Stimulated activated CD4-positive, alpha-beta T cell treated with anti-CD3 and anti-CD28 coated beads, Interleukin-12 subunit alpha, Interleukin-12 subunit beta, amount 100 ng/mL, for 24 hours (primary cell): ENCODE measurements around the gene CLIC5.
A peak's percentile ranks its signal among the peaks of the same experiment; 100 is the strongest.

Experiments
- DNase-seq, 2 experiments: peaks; one replicate each; pipeline ENCODE4 v3.0.0-alpha.2; 2020; ENCODE audit warnings: low read depth in 2 of 2

The CLIC5 gene

DNA sequence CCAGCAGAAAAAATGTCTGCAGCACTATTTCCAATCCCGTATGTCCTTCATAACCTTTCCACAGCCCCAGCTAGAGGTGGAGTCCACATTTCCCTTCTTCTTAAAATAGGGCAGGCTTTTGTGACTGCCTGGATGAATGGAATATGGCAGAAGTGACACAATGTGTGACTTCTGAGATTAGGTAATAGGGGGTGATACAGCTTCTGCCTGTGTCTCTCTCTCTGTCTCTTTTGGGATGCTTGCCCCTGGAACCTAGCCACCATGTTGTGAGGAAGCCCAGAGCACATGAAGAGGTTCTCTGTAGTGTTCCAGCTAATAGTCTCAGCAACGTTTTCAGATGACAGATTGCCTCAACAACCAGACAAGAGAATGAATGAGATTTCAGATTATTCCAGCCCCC, 51.4 kb downstream of the CLIC5 start:
- DNase-seq, result no peak

DNA sequence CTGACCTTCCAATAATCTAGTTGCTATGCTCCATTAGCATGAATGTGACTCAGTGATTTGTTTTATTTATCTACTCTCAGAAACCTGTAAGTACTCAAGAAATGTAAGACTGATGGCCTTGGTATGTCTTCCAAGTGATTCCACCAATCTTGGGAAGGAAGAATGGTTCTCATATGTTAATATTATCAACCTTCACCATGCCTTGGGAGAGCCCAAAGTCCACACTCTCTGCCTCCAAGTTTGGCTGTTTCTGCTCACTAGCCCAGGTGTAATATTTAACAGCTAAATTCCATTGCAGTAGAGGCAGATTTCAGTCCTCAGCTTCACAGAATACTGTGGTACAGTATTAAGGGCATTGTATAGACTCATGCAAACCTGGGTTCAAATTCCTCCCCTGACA, 51.8 kb downstream of the CLIC5 start:
- no peak for DNase-seq

DNA sequence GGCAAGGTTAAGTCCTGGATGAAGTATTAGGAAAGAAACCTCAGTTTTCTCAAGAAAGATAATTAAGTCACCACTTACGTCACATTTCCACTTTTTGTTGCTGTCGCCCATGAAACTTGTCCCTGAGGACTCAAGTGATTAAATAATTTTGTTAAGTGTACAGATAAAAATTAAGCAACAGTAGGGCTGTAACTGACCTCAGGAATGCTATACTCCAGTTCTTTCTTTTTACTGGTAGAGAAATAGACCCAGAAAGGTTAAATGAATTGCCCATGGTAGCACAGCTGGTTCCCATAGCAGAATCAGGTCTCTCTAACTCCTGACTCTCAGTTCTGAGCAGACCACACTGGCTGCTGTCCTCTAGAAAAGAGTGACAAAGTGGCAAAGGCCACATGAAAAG, 54.5 kb downstream of the CLIC5 start:
- no peak for DNase-seq

DNA sequence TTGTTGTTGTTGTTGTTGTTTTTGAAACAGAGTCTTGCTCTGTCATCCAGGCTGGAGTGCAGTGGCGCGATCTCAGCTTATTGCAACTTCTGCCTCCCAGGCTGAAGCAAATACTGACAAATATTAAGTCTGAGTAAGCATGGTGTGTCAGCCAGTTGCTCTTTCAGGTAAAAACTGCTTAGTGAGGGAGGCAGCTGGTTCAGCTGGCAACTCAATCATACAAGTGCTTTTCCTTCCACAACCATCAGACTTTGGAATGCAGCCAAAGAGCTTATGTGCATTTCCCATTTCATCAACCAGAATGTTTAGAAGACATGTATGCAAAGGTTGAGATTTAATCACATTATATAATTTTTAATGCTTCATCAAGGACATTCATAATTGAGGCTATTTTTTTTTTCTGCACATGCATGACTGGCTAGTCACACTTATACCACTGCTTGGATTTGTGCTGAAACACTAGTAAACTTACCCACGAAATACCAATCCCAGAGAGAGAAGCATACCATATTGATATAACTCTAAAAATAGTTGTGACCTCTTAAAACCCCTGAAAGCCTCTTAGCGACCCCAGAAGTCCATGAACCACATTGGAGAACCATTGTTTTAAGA, 56.0 kb downstream of the CLIC5 start:
- DNase-seq, result no peak

DNA sequence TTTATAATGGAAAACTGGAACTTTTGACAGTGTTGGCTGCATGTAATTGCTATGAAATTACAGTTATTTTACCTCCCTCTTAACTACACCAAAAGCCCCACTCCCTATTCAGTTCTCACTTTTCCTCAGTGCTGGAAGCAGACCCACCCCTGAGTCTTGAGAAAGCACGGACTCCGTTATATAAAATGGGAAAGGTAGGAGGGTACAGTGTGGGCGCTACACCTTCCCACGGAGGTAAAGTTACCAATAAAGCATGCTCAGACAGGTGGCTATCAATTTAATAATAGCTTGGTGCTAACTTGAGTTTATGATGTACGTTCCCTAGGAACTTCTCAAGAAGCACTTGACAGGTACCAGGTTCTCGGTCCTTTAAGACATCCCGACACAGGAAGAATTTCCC, 59.0 kb downstream of the CLIC5 start:
- no peak for DNase-seq

DNA sequence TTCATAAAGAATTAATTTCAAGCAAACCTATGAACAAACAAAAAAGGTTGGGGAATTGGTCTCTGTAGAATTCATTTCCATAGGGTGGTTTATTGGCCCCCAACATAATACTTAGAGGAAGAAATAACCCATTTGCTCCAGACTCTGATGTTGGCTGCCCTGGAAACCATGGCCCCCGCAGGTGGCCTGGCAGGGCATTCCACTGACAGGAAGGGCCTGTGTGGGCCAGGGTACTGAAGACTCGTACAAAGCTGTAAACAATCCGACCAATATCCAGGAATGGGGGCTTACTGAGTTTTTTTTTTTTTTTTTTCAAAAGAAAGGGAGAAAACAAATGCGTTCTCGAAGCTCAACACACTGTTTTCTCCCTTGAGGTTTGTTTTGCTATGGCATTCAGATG, 59.5 kb downstream of the CLIC5 start:
- DNase-seq, result no peak

DNA sequence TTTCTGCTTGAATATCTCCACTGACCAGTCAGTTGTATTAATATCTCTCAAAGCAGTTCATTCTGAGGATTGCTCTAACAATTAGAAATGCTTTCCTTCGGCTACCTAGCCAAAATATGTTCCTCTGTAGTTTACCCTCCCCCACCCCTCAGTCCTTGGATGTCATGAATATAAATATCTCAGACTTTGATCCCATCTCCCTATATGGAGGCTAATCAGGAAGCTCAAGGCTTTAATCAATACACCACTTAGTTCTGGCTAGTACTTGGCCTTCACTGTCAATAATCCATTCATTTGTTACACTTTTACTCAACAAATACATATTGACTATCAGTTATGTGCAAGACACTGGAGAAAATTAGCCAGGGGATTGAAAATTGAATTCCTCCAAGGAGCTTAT, 60.1 kb downstream of the CLIC5 start:
- DNase-seq, result no peak

DNA sequence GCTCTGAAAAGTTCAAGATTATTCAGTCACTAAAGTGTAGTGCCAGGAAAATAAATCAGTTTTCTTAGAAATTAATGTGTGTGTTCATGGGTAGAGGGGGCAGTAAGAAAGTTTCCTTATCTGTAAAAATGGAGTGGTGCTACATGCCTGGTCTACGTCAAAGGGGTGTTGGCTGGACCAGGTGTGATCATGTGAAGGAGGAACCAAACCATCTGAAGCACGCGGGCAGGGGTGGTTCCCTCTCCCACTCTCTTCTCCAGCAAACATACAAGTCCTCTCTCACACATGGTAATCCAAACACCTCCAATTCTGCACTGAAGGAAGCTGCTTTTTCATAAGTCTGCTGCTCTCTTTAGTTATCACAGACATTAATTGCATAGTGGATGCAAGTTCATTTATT, 63.1 kb downstream of the CLIC5 start:
- DNase-seq, result no peak

DNA sequence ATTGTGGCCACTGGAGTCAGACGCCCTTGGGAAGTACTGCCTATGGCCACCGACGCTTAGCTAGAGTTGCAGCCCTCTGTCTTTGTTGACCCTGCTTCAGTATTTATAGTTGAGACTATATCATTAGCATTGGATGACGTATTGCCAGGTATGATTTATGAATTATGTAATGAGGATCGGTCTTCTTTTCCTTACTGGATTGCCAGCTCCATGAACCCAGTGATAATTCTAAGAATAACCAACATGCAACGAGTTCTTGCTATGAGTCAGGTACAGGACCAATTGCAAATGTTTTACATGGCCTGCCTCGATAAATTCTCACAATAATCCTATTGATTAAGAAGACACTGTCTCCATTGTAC, 63.5 kb downstream of the CLIC5 start:
- DNase-seq, result no peak

DNA sequence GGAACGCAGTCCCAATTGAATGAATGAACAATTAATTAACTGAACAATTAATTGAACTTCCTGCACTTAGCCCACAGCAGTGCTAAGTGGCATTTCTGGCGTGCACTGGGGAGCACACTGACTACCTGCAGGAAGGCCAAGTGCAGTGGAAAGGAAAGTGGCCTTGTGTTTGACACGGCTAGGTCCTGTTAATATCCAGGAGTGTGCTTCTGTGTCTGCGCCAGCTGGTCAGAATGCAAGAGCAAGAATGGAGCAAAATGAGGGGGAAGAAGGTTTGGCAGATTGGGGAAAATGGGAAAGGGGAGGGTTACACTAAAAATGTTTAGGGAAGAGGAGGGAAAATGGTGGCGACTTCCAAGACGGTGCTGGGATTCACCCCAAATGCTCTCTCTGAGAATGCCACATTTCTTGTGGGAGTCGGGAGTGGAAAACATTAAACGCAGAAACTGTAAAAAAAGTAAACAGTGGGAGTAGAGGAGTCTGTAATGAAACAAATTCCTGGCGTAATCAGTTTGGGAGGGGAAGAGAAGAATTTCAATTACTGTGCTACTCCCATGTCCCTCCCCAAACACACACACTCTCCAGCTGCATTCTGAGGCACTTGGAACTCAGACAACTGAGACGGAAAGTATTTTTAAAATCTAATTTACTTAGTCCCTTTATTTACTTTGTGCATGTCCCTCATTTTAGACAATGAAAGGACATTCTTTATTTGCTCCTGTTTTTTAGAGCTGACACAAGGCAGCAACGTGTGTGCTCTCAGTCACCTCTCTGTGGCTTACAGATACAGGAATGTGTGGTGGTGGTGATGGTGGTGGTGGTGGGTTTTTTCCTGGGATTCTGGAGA, 64.1 kb downstream of the CLIC5 start:
- DNase-seq, result no peak

DNA sequence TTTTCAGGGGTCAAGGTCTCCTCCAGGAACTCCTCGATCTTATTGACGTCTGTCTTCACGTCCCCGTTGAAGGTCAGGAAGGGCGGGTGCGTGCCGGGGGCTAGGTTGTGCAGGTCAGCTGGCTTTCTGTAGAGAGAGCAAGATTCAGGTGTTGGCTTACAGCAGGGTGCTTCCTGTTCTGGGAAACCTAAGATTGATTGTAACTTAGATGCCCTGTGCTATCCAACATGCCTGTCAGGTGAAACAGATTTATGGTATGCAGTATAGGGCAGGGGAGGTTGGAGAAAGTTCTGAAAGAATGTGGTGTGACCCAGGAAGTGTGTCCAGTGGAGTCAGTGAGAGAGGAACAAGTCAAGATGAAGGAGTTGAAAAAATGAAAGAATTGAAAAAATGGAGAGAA, 66.4 kb downstream of the CLIC5 start:
- no peak for DNase-seq

DNA sequence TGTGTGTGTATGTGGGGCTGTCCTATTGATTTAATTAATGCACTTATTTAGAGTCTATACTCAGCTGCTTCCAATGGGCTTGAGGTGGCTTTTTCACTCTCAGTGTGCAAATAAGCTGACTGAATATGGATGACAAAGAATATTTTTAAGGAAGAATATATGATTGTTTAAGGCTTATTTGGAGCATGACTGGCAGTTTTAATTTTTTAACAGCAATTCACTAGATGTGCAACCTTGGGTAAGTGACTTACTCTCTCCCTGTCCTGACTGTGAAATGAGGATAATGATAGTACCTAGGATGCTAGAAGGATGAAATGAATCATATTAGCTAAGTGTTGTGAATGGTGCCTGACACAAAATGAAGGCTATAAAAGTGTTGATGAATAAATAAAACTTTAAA, 67.9 kb downstream of the CLIC5 start:
- DNase-seq, result no peak

DNA sequence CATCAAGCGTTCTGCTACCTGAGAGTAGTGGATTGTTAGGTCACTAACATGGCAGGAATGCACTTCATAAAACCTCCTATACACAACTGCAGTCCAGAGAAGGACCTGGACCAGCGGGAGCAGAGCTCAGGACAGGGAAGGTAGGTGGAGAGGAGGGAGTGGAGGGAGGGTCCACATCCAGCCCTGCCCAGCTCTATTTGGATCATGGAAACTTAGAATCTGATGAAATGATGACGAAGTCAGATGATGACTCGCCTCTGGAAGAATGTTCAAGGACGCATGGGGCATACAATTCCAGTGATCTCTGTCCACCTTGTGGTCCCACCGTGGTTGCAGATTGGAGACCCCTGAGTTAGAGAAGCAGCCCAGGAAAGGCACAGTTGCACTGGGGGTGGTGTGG, 68.8 kb downstream of the CLIC5 start:
- no peak for DNase-seq

DNA sequence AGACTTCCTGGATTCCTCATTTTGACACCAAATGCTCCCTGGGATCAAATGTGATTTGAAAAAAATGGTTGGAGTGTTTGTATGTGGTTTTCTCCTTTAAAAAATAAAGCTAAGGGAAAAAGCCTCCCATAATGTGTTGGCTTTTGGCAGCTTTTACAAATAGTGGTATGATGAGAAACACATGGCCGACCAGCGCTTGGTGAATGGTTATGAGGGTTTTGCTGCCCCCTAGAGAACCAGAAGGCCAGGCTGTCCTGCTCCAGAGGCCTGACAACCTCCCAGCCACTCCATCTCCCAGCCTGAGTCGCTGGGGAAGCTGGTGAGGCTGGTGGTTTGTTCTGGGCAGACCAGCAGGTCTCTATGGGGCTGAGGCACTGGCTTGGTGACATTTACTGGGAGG, 69.3 kb downstream of the CLIC5 start:
- no peak for DNase-seq

DNA sequence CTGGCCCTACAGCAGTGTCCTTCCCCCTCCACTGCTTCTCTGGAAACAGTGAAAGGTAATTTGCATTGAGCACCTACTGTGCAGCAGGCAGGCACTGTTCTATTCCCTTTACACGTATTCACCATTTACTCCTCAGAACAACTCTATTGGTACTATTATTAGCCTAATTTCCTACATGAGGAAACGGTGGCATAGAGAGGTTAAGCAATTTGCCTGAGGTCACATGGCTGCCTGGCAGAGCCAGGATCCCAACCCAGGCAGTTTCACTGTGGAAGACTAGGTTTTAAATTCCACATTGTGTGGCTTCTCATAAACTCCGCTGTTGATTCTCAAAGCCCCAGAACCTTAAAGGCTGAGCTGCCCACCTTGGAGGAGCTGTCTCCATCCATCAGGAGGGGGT, 72.7 kb downstream of the CLIC5 start:
- no peak for DNase-seq

DNA sequence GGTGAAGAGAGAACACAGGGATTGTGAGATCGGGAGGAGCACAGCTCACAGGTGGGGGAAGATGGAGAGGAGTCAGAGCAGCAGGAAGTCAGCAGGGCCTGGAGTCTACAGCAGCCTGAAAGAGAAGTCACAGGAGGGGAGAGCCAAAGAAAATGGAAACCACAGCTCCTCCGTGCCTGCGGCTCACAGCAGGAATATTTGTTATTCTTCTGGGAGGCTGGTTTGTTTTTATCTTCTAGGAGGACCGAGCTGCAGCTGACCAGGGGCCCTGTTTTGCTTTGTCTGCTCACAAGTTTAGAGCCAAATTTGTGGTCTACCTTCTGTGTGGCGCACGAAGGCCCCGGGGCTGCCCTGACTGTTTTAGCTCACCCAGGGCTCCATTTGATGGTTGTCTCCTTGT, 81.8 kb downstream of the CLIC5 start:
- DNase-seq, result no peak

DNA sequence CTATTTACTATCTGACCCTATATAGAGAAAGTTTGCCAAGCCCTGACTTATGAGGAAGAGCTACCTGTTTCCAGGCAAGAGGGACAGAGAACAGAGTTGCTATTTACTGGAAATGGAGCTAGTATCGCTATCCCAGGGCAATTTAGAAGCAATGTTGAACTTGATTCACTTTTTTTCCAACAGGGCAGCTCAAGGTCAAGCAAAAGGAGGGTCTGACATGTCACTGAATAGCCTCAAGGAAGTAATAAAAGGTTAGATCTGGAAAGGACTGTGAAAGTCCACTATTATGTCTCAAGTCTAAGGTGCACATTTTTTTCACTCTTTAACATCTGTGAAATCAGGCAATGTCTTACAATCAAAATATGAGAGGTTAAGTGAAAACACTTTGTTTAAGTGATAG, 84.4 kb downstream of the CLIC5 start:
- DNase-seq, result no peak

DNA sequence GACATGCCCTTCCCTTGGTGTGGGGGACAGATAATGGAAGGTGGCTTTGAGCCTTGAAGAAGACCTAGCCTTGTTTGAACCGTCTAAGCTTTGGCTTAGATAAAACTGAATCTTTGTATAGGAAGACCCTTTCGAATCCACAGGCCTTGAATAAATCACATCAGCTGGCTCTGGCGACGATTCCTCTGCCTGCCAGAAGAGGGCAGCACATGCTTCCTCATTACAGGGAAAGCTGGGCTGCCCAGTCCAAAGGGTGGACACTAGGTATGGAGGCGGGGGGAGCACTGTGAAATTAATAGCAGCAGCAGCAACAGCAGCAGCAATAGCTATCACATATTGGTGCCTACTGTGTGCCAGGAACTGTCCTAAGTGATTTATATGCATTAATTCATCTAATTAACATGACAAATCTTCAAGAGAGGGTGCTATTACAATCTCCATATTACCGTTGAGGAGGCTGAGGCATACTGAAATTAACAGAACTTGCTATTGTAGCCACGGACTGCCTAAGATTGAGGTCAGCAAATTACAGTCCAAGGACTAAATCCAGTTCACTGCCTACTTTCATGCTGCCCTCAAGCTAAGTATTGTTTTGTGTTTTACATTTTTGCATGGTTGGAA, 85.1 kb downstream of the CLIC5 start:
- DNase-seq, result peak; percentile 19 to 43

DNA sequence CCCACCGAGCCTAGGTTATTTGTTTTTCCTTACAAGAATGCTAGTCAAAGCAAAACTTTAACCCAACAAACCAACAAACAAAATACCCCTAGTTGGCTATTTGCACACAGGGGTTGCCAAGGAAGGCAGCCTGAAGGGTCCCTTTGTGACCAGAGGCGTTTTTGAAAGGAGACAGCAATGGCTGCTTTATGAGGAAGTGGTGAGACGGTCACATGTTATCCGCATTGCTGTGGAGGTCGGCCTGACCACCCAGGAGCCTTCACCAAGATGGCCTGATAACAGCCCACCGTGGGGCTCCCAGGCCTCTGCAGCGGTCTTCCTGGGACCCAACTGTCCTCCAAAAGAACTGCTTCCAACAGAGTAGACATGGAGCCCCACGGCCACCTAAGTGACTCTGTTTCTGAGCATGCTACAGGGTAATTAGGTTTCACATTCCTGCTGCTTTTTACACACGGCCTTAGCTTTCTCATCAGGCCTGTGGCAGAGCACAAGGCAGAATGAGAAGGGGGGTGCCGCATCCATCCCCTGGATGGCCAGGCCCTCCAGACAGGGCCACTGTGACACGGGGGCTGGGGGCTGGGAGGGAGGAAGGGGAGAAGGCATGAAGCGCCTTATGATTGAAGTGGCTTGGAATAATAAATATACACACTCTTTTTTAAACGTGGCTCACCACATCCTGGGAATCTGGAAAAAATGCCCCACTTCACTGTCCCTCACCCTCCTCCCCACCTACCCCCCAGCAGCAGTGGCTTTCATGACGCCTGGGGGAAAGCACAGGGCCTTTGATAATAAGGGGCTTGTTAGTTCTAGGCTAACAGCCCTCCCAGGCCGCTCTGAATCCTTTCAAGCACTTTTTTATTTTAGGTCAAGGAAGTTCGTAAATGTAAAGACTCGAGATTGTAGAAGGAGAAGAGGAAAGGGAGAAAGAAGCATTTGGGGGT, 86.0 kb downstream of the CLIC5 start:
- no peak for DNase-seq

DNA sequence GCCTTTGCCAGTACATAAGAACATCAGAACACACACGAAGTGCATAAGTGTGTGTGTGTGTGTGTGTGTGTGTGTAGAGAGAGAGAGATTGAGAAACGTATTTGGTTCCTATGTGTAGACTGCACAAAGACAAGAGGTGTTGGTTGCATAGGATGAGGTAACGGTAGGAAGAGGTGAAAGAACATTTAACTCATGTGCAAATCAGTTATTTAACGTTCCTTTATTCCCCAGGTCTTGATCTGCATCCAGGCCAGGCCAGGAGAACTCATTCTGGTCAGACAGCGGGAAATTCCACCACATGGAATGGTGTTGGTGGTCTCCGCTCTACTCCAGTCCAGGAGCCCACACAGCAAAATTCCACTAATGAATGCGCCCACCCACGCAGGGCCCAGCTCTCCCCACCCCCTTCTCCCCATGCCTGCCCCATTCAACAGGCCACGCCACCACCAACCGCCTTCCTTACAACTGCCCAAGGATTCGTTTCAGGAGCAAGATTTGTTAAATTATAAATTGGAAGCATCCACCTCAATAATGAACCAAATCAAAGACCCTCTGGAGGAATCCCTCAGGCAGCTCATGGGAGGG, 86.8 kb downstream of the CLIC5 start:
- no peak for DNase-seq

DNA sequence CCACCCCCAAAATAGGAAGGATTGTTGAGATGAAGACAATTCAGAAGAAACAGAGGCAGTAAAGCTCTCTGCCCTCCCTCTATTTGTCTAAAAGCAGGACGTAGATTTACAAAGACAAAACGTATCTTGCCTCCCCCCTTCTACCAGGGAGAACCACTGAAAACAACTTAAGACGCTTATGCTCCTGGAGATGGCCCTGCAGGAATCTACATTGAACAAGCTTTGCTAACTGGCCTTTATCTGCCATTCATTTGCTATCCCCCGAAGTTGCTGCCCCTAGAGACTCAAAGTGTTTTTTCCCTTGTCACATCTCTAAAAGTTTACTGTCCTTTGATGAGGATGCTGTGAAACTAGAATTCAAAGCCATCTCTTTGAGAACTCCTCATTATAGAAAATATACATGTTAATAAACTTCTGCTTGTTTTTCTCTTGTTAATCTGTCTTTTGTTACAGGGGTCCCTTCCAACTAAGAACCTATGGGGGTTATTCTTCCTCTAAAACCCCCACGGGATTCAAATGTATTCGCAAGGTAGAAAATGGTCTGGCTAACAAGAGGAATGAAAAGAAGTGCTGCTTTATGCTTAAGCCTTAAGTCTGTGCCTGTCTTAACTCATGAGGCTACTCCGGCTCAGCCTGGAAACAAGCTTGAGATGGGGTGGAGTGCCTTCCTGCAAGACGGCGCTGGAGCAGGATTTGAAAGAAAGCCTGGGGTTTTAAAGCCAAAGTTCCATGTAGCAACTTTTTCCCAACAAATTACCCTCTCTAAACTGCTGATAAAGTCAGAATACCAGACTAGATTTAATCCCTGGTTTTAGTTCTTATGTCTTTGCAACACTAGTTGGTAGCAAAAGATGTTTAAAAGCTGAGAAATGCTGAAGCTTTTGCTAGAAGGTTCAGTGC, 88.0 kb downstream of the CLIC5 start:
- DNase-seq, result no peak
